Endodermal cell (in vitro differentiated cells): ENCODE data around the gene TAB2. TPM values are rescaled to one million over a fixed set of nuclear protein-coding genes. Genes with fewer than 3 reads are reported as not detected.

Experiments
- DNase-seq: peaks from one replicate; pipeline ENCODE4 v3.0.0-alpha.2; 2017
- H3K27ac ChIP-seq: 2 replicates; pipeline ENCODE4 v1.5.1; 2013; ENCODE audit warnings: mild to moderate bottlenecking, low read depth, low read length, moderate library complexity
- H3K27me3 ChIP-seq: 2 replicates; pipeline ENCODE4 v1.6.1; 2013; ENCODE audit warnings: mild to moderate bottlenecking, low read length, moderate library complexity; ENCODE audit not compliant: insufficient read depth, control insufficient read depth, poor library complexity, severe bottlenecking
- H3K36me3 ChIP-seq: 2 replicates; pipeline ENCODE4 v1.7.0; 2013; ENCODE audit warnings: mild to moderate bottlenecking, low read length, moderate library complexity; ENCODE audit not compliant: control insufficient read depth, insufficient read depth
- H3K4me1 ChIP-seq: one replicate; pipeline ENCODE4 v1.7.0; 2013; ENCODE audit warnings: low read length; ENCODE audit not compliant: control insufficient read depth, insufficient read depth
- H3K4me3 ChIP-seq: 2 replicates; pipeline ENCODE4 v1.5.1; 2013; ENCODE audit warnings: mild to moderate bottlenecking, low read length, moderate library complexity
- H3K9ac ChIP-seq: 2 replicates; pipeline ENCODE4 v1.6.1; 2013; ENCODE audit warnings: mild to moderate bottlenecking, low read length, moderate library complexity; ENCODE audit not compliant: poor library complexity, severe bottlenecking; ENCODE audit errors: extremely low read depth
- H3K9me3 ChIP-seq: 2 replicates; pipeline ENCODE4 v1.6.1; 2013; ENCODE audit warnings: mild to moderate bottlenecking, low read length, moderate library complexity; ENCODE audit not compliant: control insufficient read depth
- H3K27ac Mint-ChIP-seq: 2 replicates; pipeline ENCODE4 v1.8.0; 2020; ENCODE audit warnings: mixed read lengths
- H3K27me3 Mint-ChIP-seq: 2 replicates; pipeline ENCODE4 v1.8.0; 2021; ENCODE audit warnings: mild to moderate bottlenecking, mixed read lengths; ENCODE audit not compliant: insufficient read depth
- H3K36me3 Mint-ChIP-seq: 2 replicates; pipeline ENCODE4 v1.8.0; 2020; ENCODE audit warnings: low read depth, mixed read lengths
- H3K4me1 Mint-ChIP-seq: 2 replicates; pipeline ENCODE4 v1.8.0; 2020; ENCODE audit warnings: mixed read lengths
- H3K4me3 Mint-ChIP-seq: 2 replicates; pipeline ENCODE4 v1.8.0; 2020; ENCODE audit warnings: mild to moderate bottlenecking, moderate library complexity, mixed read lengths
- H3K9me3 Mint-ChIP-seq: 2 replicates; pipeline ENCODE4 v1.8.0; 2020; ENCODE audit warnings: mild to moderate bottlenecking, mixed read lengths
- CTCF ChIP-seq: fragments of 200-600 bp; sonication (generic); conservative IDR thresholded peaks from 2 replicates; pipeline ENCODE4 v1.5.0; 2021; ENCODE audit warnings: antibody characterized with exemption, mild to moderate bottlenecking
- WGBS, 2 experiments: methylation state at CpG; one replicate each; pipeline versions ENCODE4 v1.1.5 to v1.1.7; 2013; ENCODE audit warnings: missing lambda C conversion rate in 2 of 2, mixed read lengths in 1 of 2; ENCODE audit not compliant: insufficient coverage in 1 of 2, insufficient read length in 1 of 2; 5-methylcytosine and 5-hydroxymethylcytosine counted together
- total RNA-seq, 2 donors: library from RNA; stranded (reverse); fragmentation: NEBNext Ultra II Directional in 1 of 2; extraction: Animal tissue kit (Norgen Biotek cat#: 25700) in 1 of 2; gene quantifications; 2 replicates in 1 of 2; 3 replicates in 1 of 2; pipeline ENCODE4 v1.2.1, GENCODE V29; 2021

The TAB2 gene
- total RNA-seq, 2 donors from 2014 or later, result 51.1 to 54.8 TPM

GRCh38 chr6:149433881-149434280 lies 116.4 kb downstream of the TAB2 start:
- DNase-seq, result no peak
- H3K27me3 ChIP-seq, result no peaks in the 10 kb centered on the region
- no peaks in the 10 kb centered on the region for H3K4me1 ChIP-seq
- H3K9ac ChIP-seq, result no peak overlapping the region
- Mint-ChIP-seq H3K27me3 (no peaks in the 10 kb centered on the region), H3K4me1 (no peaks in the 10 kb centered on the region), H3K36me3 (no peaks in the 10 kb centered on the region), H3K27ac (no peak overlapping the region), H3K9me3 (no peaks in the 10 kb centered on the region), H3K4me3 (no peak overlapping the region)
- H3K9me3 ChIP-seq, result no peaks in the 10 kb centered on the region
- no peak for TF ChIP-seq CTCF
- WGBS, 2 experiments, result 90 to 100% methylated on average over 1 of the region's 1 CpG
- H3K36me3 ChIP-seq, result no peaks in the 10 kb centered on the region
- H3K27ac ChIP-seq, result no peak overlapping the region
- no peak overlapping the region for H3K4me3 ChIP-seq

- no peak for TF ChIP-seq CTCF
- H3K27ac Mint-ChIP-seq, result no peak overlapping the region
These were observed 118.5 kb downstream of the TAB2 start for GRCh38 chr6:149435919-149436586.

GRCh38 chr6:149436647-149437046 lies 119.1 kb downstream of the TAB2 start:
- H3K9ac ChIP-seq, result no peak overlapping the region
- no peaks in the 10 kb centered on the region for H3K9me3 ChIP-seq
- no peak for DNase-seq
- no peaks in the 10 kb centered on the region for H3K4me1 ChIP-seq
- no peaks in the 10 kb centered on the region for H3K27me3 ChIP-seq
- no peak overlapping the region for H3K27ac Mint-ChIP-seq
- H3K4me3 ChIP-seq, result no peak overlapping the region
- peaks cover 7% of the 10 kb centered on the region for H3K4me1 Mint-ChIP-seq
- no peaks in the 10 kb centered on the region for H3K27me3 Mint-ChIP-seq
- H3K9me3 Mint-ChIP-seq, result no peaks in the 10 kb centered on the region
- H3K4me3 Mint-ChIP-seq, result no peak overlapping the region
- no peak for TF ChIP-seq CTCF
- no peak overlapping the region for H3K27ac ChIP-seq
- no peaks in the 10 kb centered on the region for H3K36me3 Mint-ChIP-seq
- WGBS, 2 experiments, result 93 to 94% methylated on average over 9 to 12 of the region's 12 CpGs
- no peaks in the 10 kb centered on the region for H3K36me3 ChIP-seq

More at GRCh38 chr6:149435919-149436586, 118.5 kb downstream of the TAB2 start:
- H3K9me3 Mint-ChIP-seq, result no peaks in the 10 kb centered on the region
- no peaks in the 10 kb centered on the region for H3K36me3 Mint-ChIP-seq
- no peaks in the 10 kb centered on the region for H3K27me3 Mint-ChIP-seq
- Histone ChIP-seq H3K27me3 (no peaks in the 10 kb centered on the region), H3K9ac (no peak overlapping the region), H3K4me1 (no peaks in the 10 kb centered on the region), H3K4me3 (no peak overlapping the region), H3K27ac (no peak overlapping the region), H3K9me3 (no peaks in the 10 kb centered on the region), H3K36me3 (no peaks in the 10 kb centered on the region)
- DNase-seq, result no peak
- 93 to 94% methylated on average over 5 to 13 of the region's 13 CpGs for WGBS, 2 experiments
- peaks cover under 1% of the 10 kb centered on the region for H3K4me1 Mint-ChIP-seq
- no peak overlapping the region for H3K4me3 Mint-ChIP-seq
